Naive thymus-derived CD4-positive, alpha-beta T cell (primary cell): ENCODE results near the gene CLC. TPM values are rescaled to one million over a fixed set of nuclear protein-coding genes. Genes with fewer than 3 reads are reported as not detected.

ENCODE experiments used
- ATAC-seq: fragments of 150-1000 bp; cut with Tn5 transposase; 2 replicates; pipeline ENCODE4 v1.10.0; 2021; ENCODE audit warnings: mild to moderate bottlenecking, moderate library complexity
- CTCF ChIA-PET: fragments of 350-600 bp; sonication (Branson Sonifier 250); formaldehyde crosslinking; loops from one replicate; lab custom pipeline; 2021; ENCODE audit warnings: antibody characterized with exemption; lab: Charles Lee
- POLR2A ChIA-PET: fragments of 350-600 bp; sonication (Branson Sonifier 250); formaldehyde crosslinking; loops from one replicate; lab custom pipeline; 2021; ENCODE audit warnings: antibody characterized with exemption, inconsistent platforms; lab: Charles Lee
- DNase-seq, 9 donors: peaks; one replicate each; pipeline versions ENCODE4 v3.0.0 to v3.0.0-alpha.2; 2020 to 2022; ENCODE audit warnings: mixed read lengths in 1 of 9
- H3K27ac ChIP-seq: one replicate; pipeline ENCODE4 v1.7.0; 2013; ENCODE audit warnings: mild to moderate bottlenecking, low read depth, low read length, moderate library complexity
- H3K27me3 ChIP-seq, 2 donors: one replicate each; pipeline ENCODE4 v1.7.0; 2013; ENCODE audit warnings: low read length in 2 of 2, mild to moderate bottlenecking in 2 of 2, moderate library complexity in 2 of 2; ENCODE audit not compliant: control insufficient read depth in 2 of 2, insufficient read depth in 2 of 2
- H3K36me3 ChIP-seq, 3 experiments: 1 replicate in 2 of 3; 2 replicates in 1 of 3; pipeline ENCODE4 v1.7.0; 2013; ENCODE audit warnings: low read length in 3 of 3, mild to moderate bottlenecking in 3 of 3, moderate library complexity in 1 of 3; ENCODE audit not compliant: insufficient read depth in 3 of 3, control insufficient read depth in 2 of 3
- H3K4me1 ChIP-seq, 2 donors: one replicate each; pipeline ENCODE4 v1.7.0; 2013; ENCODE audit warnings: low read length in 2 of 2, mild to moderate bottlenecking in 2 of 2, moderate library complexity in 1 of 2; ENCODE audit not compliant: control insufficient read depth in 2 of 2, insufficient read depth in 2 of 2
- H3K4me3 ChIP-seq: 2 replicates; pipeline ENCODE4 v1.7.0; 2013; ENCODE audit warnings: mild to moderate bottlenecking, low read length
- H3K9me3 ChIP-seq, 3 experiments: 1 replicate in 2 of 3; 2 replicates in 1 of 3; pipeline ENCODE4 v1.7.0; 2013; ENCODE audit warnings: low read length in 3 of 3; ENCODE audit not compliant: control insufficient read depth in 2 of 3
- H3K27ac Mint-ChIP-seq, 9 donors: one replicate each; pipeline ENCODE4 v1.8.0; 2020 to 2022; ENCODE audit warnings: mixed read lengths in 9 of 9, mild to moderate bottlenecking in 8 of 9, moderate library complexity in 5 of 9, inconsistent platforms in 2 of 9
- H3K27me3 Mint-ChIP-seq, 5 donors: one replicate each; pipeline ENCODE4 v1.8.0; 2021 to 2022; ENCODE audit warnings: mixed read lengths in 5 of 5, mild to moderate bottlenecking in 1 of 5
- H3K36me3 Mint-ChIP-seq, 5 donors: one replicate each; pipeline ENCODE4 v1.8.0; 2020 to 2022; ENCODE audit warnings: mixed read lengths in 5 of 5, mild to moderate bottlenecking in 3 of 5, inconsistent platforms in 1 of 5
- H3K4me1 Mint-ChIP-seq, 7 donors: one replicate each; pipeline ENCODE4 v1.8.0; 2020 to 2022; ENCODE audit warnings: mixed read lengths in 7 of 7, mild to moderate bottlenecking in 3 of 7, inconsistent platforms in 1 of 7
- H3K4me3 Mint-ChIP-seq, 10 donors: one replicate each; pipeline ENCODE4 v1.8.0; 2020 to 2022; ENCODE audit warnings: mild to moderate bottlenecking in 10 of 10, mixed read lengths in 10 of 10, moderate library complexity in 6 of 10, inconsistent platforms in 2 of 10
- H3K9me3 Mint-ChIP-seq, 11 donors: one replicate each; pipeline ENCODE4 v1.8.0; 2020 to 2022; ENCODE audit warnings: mixed read lengths in 11 of 11, mild to moderate bottlenecking in 4 of 11, inconsistent platforms in 1 of 11, moderate library complexity in 1 of 11
- intact Hi-C, 2 donors: fragments of 100-400 bp; cut with micrococcal nuclease; formaldehyde crosslinking; loops; one replicate each; pipeline ENCODE4 v1.15.1; 2023
- polyA plus RNA-seq, 2 donors: library from polyadenylated mRNA; unstranded; fragments of 300-500 nt; fragmentation: Illumina TruSeq; gene quantifications; one replicate each; pipeline ENCODE4 v1.2.3, GENCODE V29; 2021
- total RNA-seq, 6 experiments: library from RNA in 5 of 6; stranded (reverse) in 5 of 6; gene quantifications; 1 replicate in 5 of 6; 2 replicates in 1 of 6; pipeline ENCODE4 v1.2.3 and lab custom pipeline; 2021 to 2026

Gene CLC
- total RNA-seq (10 to 100 TPM in 2 of 5 experiments, 1 to 10 TPM in 2, under 1 TPM in 1; 0.81 to 50.4 (median 2.0) TPM), polyA plus RNA-seq (not detected), total RNA-seq (lab: John Stamatoyannopoulos, UW) (not detected)

DNA sequence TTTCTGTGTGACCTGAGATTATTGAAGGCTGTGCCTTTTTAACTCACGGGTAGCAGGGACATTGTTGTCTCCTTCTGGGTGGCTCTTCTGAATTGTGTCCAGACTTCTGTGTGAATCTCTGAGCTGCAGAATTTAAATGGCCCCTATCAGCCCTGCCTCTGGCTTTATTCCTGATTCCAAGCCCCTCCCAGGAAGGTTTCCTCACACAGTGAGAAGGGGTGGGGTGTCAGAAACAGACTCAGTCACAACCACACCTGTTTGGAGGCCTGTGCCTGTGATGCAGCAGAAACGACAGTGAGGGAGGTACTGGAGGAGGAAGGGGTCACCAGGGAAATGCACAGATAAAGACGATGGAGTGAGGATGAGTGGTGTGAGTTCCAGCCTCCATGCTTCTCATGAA, at the start of gene CLC:
Gene CLC, minus strand, starts transcription at position 139 of the 400 bp plus-strand sequence. Its CDS starts 77 bp downstream, at position 62.
- Histone ChIP-seq H3K4me1 (peaks cover 0 to 9% of the 10 kb centered on the region in 2 donors), H3K36me3 (no peaks in the 10 kb centered on the region), H3K4me3 (no peak within 1 kb of the TSS), H3K9me3 (no peaks in the 10 kb centered on the region), H3K27me3 (no peaks in the 10 kb centered on the region), H3K27ac (no peak within 1 kb of the TSS)
- no peak for ATAC-seq
- intact Hi-C loops, result no loop called here
- H3K4me3 Mint-ChIP-seq, result peak within 1 kb of the TSS in 6 of 10 donors; percentile 1 to 48 (median 11)
- peak within 1 kb of the TSS in 8 of 9 donors; percentile 28 to 77 (median 59) for H3K27ac Mint-ChIP-seq
- DNase-seq, result no peak
- CTCF ChIA-PET, result no interaction called here
- peaks cover 0 to 5% (median 0%) of the 10 kb centered on the region in 11 donors for H3K9me3 Mint-ChIP-seq
- POLR2A ChIA-PET, result no interaction called here
- peaks cover 0 to 4% (median 0%) of the 10 kb centered on the region in 5 donors for H3K36me3 Mint-ChIP-seq
- H3K4me1 Mint-ChIP-seq, result peaks cover 14 to 46% (median 32%) of the 10 kb centered on the region in 7 donors
- H3K27me3 Mint-ChIP-seq, result peaks cover 0 to 9% (median 2%) of the 10 kb centered on the region in 5 donors

DNA sequence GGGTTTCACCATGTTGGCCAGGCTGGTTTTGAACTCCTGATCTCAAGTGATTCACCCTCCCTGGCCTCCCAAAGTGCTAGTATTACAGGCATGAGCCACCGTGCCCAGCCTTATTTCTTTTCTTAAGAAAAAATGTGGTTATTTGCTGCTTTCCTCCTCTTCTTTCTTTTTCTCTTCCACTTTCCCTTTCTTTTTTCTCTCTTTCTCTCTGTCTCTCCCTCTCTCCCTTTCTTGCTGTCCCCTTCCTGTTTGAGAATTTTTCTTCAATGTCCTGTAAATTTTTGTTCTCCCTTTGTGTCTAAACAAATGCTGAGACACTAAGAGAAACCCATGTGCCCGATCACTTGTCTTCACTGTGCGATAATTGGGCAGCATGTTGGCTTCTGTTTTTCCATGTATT, 43.1 kb upstream of the CLC start:
- no peak overlapping the region for H3K27ac ChIP-seq
- Mint-ChIP-seq H3K36me3 (no peaks in the 10 kb centered on the region), H3K27ac (no peak overlapping the region), H3K27me3 (peaks cover 18 to 54% (median 23%) of the 10 kb centered on the region in 5 donors), H3K9me3 (peaks cover 0 to 2% (median 0%) of the 10 kb centered on the region in 11 donors), H3K4me3 (no peak overlapping the region), H3K4me1 (peaks cover 0 to 12% (median 0%) of the 10 kb centered on the region in 7 donors)
- H3K27me3 ChIP-seq, result peaks cover 3 to 4% of the 10 kb centered on the region in 2 donors
- ChIA-PET POLR2A (no interaction called here), CTCF (no interaction called here)
- DNase-seq, result no peak
- H3K4me1 ChIP-seq, result no peaks in the 10 kb centered on the region
- intact Hi-C loops, result no loop called here
- no peaks in the 10 kb centered on the region for H3K36me3 ChIP-seq
- H3K9me3 ChIP-seq, result no peaks in the 10 kb centered on the region
- no peak for ATAC-seq
- H3K4me3 ChIP-seq, result no peak overlapping the region

DNA sequence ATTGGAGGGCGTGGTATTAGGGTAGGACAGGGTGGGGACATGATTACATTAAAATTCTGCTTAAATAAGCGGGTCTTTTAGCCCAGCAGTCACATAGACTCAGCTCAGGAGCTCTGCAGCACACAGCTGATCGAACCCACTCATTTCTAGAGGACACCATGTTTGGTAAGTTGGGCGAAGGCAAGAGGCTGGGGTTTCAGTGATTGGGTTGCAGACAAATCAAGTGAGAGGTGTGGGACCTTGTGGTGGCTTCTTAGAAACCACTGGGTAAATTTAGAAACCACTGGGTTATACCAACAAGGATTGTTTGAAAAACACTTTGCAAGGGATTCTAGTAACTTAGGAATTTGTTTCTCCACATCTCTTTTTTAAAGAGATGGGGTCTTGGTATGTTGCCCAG, 40.9 kb upstream of the CLC start, which contains the start of gene LEUTX:
Gene LEUTX, plus strand, starts transcription at position 92 of the 400 bp plus-strand sequence. Its CDS starts 67 bp downstream, at position 159.
- ChIA-PET POLR2A (no interaction called here), CTCF (no interaction called here)
- peaks cover 6 to 41% (median 12%) of the 10 kb centered on the region in 5 donors for H3K27me3 Mint-ChIP-seq
- no peaks in the 10 kb centered on the region for H3K36me3 Mint-ChIP-seq
- peaks cover 0 to 3% of the 10 kb centered on the region in 2 donors for H3K27me3 ChIP-seq
- H3K27ac Mint-ChIP-seq, result no peak within 1 kb of the TSS
- intact Hi-C loops, result no loop called here
- H3K4me3 Mint-ChIP-seq, result no peak within 1 kb of the TSS
- peaks cover 0 to 12% (median 0%) of the 10 kb centered on the region in 7 donors for H3K4me1 Mint-ChIP-seq
- no peaks in the 10 kb centered on the region for H3K9me3 Mint-ChIP-seq
- no peak for ATAC-seq
- H3K9me3 ChIP-seq, result no peaks in the 10 kb centered on the region
- no peak within 1 kb of the TSS for H3K27ac ChIP-seq
- DNase-seq, result no peak
- H3K36me3 ChIP-seq, result no peaks in the 10 kb centered on the region
- H3K4me3 ChIP-seq, result no peak within 1 kb of the TSS
- no peaks in the 10 kb centered on the region for H3K4me1 ChIP-seq

DNA sequence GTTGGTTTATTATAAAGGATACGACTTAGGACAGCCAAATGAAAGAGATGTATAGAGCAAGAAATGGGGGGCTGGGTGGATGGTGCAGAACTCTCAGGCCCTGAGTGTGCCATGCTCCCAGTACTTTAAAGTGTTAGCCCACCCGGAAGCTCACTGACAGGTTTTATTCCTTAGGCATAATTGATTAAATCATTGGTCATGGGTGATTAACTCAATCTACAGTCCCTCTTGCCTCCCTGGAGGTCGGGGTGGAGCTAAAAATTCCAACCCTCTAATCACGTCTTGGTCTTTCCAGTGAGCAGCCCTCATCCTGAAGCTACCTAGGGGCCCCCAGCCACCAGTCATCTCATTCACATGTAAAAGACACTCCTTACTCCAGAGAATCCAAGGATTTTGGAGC, 31.0 kb upstream of the CLC start:
- no peak for DNase-seq
- peaks cover 0 to 3% (median 0%) of the 10 kb centered on the region in 3 experiments for H3K9me3 ChIP-seq
- intact Hi-C loops, result loop anchor here in 1 of 2 donors (5.0 kb wide), 1 partner anchor 91 kb away; no protein-coding TSS in a partner anchor
- ChIA-PET CTCF (interaction anchor here (0.7 to 1.5 kb wide), 3 partner anchors 52 to 217 kb away, joined by 3 to 5 read pairs (median 4); no protein-coding TSS in a partner anchor), POLR2A (interaction anchor here (0.6 kb wide), 1 partner anchor 210 kb away, joined by 3 read pairs; no protein-coding TSS in a partner anchor)
- no peak overlapping the region for H3K27ac Mint-ChIP-seq
- no peak for ATAC-seq
- H3K27me3 ChIP-seq, result no peaks in the 10 kb centered on the region
- H3K4me3 Mint-ChIP-seq, result no peak overlapping the region
- H3K36me3 ChIP-seq, result no peaks in the 10 kb centered on the region
- H3K27me3 Mint-ChIP-seq, result peaks cover 0 to 23% (median 4%) of the 10 kb centered on the region in 5 donors
- H3K4me3 ChIP-seq, result no peak overlapping the region
- peaks cover 0 to 7% (median 0%) of the 10 kb centered on the region in 11 donors for H3K9me3 Mint-ChIP-seq
- peaks cover 0 to 4% (median 0%) of the 10 kb centered on the region in 7 donors for H3K4me1 Mint-ChIP-seq
- H3K4me1 ChIP-seq, result no peaks in the 10 kb centered on the region
- H3K36me3 Mint-ChIP-seq, result no peaks in the 10 kb centered on the region
- H3K27ac ChIP-seq, result no peak overlapping the region

DNA sequence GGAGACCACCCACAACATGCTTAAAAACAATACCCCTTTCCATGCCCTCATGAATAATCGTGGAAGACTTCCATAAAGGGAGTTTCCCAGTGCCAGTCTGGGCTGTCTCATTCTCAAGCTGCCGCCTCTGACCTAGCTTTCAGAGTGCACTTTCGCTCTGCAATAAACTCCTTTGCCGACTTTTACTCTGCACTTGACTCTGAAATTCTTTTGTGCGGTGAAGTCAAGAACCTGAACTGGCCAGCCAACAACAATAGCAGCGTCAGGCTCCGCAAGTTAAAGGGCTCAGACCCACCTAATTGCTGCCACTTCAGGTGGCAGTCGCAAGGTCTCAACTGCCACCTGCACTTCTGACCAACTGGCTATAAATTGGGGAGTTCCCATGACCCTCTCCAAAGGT, 30.5 kb upstream of the CLC start:
- intact Hi-C loops, result loop anchor here in 1 of 2 donors (5.0 kb wide), 1 partner anchor 91 kb away; no protein-coding TSS in a partner anchor
- no peaks in the 10 kb centered on the region for H3K27me3 ChIP-seq
- H3K36me3 ChIP-seq, result no peaks in the 10 kb centered on the region
- no peaks in the 10 kb centered on the region for H3K36me3 Mint-ChIP-seq
- DNase-seq, result no peak
- ATAC-seq, result no peak
- H3K27ac Mint-ChIP-seq, result no peak overlapping the region
- POLR2A ChIA-PET, result no interaction called here
- H3K9me3 Mint-ChIP-seq, result peaks cover 0 to 7% (median 0%) of the 10 kb centered on the region in 11 donors
- no peak overlapping the region for H3K4me3 ChIP-seq
- no peak overlapping the region for H3K27ac ChIP-seq
- CTCF ChIA-PET, result interaction anchor here (0.7 kb wide), 1 partner anchor 52 kb away, joined by 3 read pairs; no protein-coding TSS in a partner anchor
- no peaks in the 10 kb centered on the region for H3K4me1 ChIP-seq
- H3K9me3 ChIP-seq, result peaks cover 0 to 3% (median 0%) of the 10 kb centered on the region in 3 experiments
- peaks cover 0 to 4% (median 0%) of the 10 kb centered on the region in 7 donors for H3K4me1 Mint-ChIP-seq
- peaks cover 0 to 23% (median 4%) of the 10 kb centered on the region in 5 donors for H3K27me3 Mint-ChIP-seq
- H3K4me3 Mint-ChIP-seq, result peak overlapping the region in 1 of 10 donors; percentile 32

DNA sequence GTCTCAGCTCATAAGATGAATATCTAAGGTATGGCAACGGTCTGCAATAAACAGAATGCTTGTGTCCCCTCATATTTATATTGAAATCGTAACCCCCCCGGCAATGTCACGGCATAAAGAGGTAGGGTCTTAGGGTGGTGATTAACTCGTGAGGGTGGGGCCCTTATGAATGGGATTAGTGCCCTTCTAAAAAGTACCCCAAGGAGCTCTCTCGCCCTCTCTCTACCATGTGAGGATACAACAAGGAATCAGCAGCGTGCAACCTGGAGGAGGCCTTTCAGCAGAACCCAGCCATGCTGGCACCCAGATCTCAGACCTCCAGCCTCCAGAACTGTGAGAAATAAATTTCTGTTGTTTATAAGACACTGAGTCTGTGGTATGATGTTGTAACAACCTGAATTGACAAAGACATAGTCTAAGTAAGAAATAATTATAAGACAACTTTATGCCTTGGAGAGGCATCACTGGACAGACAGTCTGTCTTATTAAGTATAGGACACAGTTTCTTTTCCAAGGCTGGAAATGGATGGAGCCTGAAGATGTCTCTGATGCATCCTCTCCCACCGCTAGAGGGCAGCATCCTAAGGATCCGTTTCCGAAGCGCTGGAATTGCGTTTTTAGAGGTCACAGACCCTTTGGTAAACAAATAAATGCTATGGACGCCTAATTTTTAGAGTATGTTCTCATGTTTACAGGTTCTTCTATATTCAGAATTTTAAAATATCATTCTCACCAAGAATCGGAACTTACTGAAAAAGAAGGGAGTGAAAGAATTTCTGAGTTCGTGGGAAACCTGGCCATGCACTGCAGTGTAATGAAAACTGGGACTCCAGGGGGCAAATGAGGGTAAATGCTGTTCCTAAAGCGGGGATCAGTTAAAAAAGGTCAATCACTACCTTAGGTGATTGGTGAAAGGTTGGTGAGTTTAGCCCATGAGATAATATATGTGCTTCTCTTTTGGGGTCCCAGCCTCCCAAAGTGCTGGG, 27.6 kb upstream of the CLC start:
- Mint-ChIP-seq H3K27ac (peak overlapping the region in 1 of 9 donors; percentile 14), H3K27me3 (peaks cover 0 to 15% (median 4%) of the 10 kb centered on the region in 5 donors), H3K9me3 (peaks cover 0 to 7% (median 0%) of the 10 kb centered on the region in 11 donors), H3K36me3 (no peaks in the 10 kb centered on the region), H3K4me3 (peak overlapping the region in 1 of 10 donors; percentile 14), H3K4me1 (peaks cover 0 to 4% (median 0%) of the 10 kb centered on the region in 7 donors)
- peaks cover 0 to 3% (median 0%) of the 10 kb centered on the region in 3 experiments for H3K9me3 ChIP-seq
- no peak for ATAC-seq
- H3K4me3 ChIP-seq, result no peak overlapping the region
- intact Hi-C loops, result loop anchor here (1.0 to 5.0 kb wide), 6 partner anchors 79 to 325 kb away; no protein-coding TSS in a partner anchor
- H3K27me3 ChIP-seq, result no peaks in the 10 kb centered on the region
- POLR2A ChIA-PET, result no interaction called here
- CTCF ChIA-PET, result interaction anchor here (0.6 to 1.8 kb wide), 12 partner anchors 7 to 217 kb away, joined by 3 to 11 read pairs (median 3); no protein-coding TSS in a partner anchor
- no peak overlapping the region for H3K27ac ChIP-seq
- H3K36me3 ChIP-seq, result no peaks in the 10 kb centered on the region
- no peaks in the 10 kb centered on the region for H3K4me1 ChIP-seq
- DNase-seq, result peak in 4 of 9 donors; percentile 4 to 33 (median 11)
